Body of pancreas (tissue), 4 donors: Measurements from ENCODE around the gene CNST.

Experiments used
- CTCF ChIP-seq, 7 experiments: fragments of 450-650 bp in 4 of 7; fragments of 200-600 bp in 3 of 7; sonication (generic) in 3 of 7; IDR thresholded peaks; one replicate each; pipeline ENCODE4 v1.5.1; 2016 to 2019; ENCODE audit warnings: antibody characterized with exemption in 7 of 7
- POLR2A ChIP-seq, 3 donors: fragments of 450-650 bp; IDR thresholded peaks; one replicate each; pipeline ENCODE4 v1.6.1; 2016; ENCODE audit warnings: antibody characterized with exemption in 3 of 3, mild to moderate bottlenecking in 2 of 3

- TF ChIP-seq CTCF (IDR thresholded peaks at IDR 0.05) = no peak
- no peak for TF ChIP-seq POLR2A (IDR thresholded peaks at IDR 0.05)
Observed at GRCh38 chr1:246708166-246708565, 141.9 kb downstream of the CNST start.
